Measurements from ENCODE around the gene ZFAND3.

The ZFAND3 gene

GRCh38 chr6:38080360-38080759, 260.8 kb downstream of the ZFAND3 start:
- TF ChIP-seq, protein P1, sequence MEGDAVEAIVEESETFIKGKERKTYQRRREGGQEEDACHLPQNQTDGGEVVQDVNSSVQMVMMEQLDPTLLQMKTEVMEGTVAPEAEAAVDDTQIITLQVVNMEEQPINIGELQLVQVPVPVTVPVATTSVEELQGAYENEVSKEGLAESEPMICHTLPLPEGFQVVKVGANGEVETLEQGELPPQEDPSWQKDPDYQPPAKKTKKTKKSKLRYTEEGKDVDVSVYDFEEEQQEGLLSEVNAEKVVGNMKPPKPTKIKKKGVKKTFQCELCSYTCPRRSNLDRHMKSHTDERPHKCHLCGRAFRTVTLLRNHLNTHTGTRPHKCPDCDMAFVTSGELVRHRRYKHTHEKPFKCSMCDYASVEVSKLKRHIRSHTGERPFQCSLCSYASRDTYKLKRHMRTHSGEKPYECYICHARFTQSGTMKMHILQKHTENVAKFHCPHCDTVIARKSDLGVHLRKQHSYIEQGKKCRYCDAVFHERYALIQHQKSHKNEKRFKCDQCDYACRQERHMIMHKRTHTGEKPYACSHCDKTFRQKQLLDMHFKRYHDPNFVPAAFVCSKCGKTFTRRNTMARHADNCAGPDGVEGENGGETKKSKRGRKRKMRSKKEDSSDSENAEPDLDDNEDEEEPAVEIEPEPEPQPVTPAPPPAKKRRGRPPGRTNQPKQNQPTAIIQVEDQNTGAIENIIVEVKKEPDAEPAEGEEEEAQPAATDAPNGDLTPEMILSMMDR (conservative IDR thresholded peaks at IDR 0.05; ENCODE audit: control insufficient read depth, insufficient read depth, low read depth, low read length): no peak
- H3K4me3 ChIP-seq (ENCODE audit: control insufficient read depth, low read depth, low read length): no peak overlapping the region
- peak; percentile 46 for DNase-seq (ENCODE audit: low read depth)

- DNase-seq (ENCODE audit: low read depth): no peak
- H3K4me3 ChIP-seq (ENCODE audit: control insufficient read depth, low read depth, low read length): no peak overlapping the region
- TF ChIP-seq, protein P1 (conservative IDR thresholded peaks at IDR 0.05; ENCODE audit: control insufficient read depth, insufficient read depth, low read depth, low read length): no peak
Observed at GRCh38 chr6:38080889-38081288, 261.4 kb downstream of the ZFAND3 start.

- no peak for DNase-seq (ENCODE audit: low read depth)
- TF ChIP-seq, protein P1 (conservative IDR thresholded peaks at IDR 0.05; ENCODE audit: control insufficient read depth, insufficient read depth, low read depth, low read length): no peak
- no peak overlapping the region for H3K4me3 ChIP-seq (ENCODE audit: control insufficient read depth, low read depth, low read length)
Observed at GRCh38 chr6:38085031-38085430, 265.5 kb downstream of the ZFAND3 start.

DNA sequence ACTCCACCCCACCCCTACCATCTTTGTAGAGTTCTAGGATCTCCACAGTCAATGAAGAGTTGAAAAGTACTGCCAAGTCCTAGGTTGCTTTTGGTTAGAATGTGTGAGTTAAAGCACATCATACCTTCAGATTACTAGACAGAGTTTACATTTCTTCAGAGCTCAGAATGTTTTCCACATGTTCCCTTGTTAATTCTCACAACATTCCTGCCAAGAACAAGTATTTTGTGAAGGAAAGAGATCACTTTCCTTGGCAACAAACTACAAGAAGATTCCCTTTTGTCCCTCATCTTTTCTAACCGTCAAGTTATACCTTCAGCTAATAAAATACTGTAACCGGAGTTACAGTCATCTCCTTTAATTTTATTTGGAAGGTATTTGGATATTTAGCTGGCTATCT, 266.8 kb downstream of the ZFAND3 start:
- H3K4me3 ChIP-seq (ENCODE audit: control insufficient read depth, low read depth, low read length): no peak overlapping the region
- DNase-seq (ENCODE audit: low read depth): no peak
- TF ChIP-seq, protein P1 (conservative IDR thresholded peaks at IDR 0.05; ENCODE audit: control insufficient read depth, insufficient read depth, low read depth, low read length): no peak

- H3K4me3 ChIP-seq (ENCODE audit: control insufficient read depth, low read depth, low read length): no peak overlapping the region
- TF ChIP-seq, protein P1 (conservative IDR thresholded peaks at IDR 0.05; ENCODE audit: control insufficient read depth, insufficient read depth, low read depth, low read length): no peak
- no peak for DNase-seq (ENCODE audit: low read depth)
Observed at GRCh38 chr6:38088010-38088409, 268.5 kb downstream of the ZFAND3 start.

DNA sequence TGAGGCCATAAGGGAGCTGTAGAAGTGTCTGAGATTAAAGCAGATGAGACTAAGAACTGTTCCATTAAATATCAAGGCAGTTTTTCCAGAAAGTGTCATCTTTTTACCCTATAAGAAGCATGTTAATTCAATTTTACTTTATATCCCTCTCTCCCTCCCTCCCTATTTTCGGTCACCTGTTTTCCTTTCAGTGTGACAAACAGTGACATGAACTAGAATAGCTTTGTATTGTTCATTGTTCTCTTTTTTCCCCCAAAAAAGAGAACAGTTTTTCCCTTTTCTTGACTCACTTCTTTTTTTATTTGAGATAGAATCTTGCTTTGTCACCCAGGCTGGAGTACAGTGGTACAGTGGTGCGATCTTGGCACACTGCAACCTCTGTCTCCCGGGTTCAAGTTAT, 269.3 kb downstream of the ZFAND3 start:
- no peak for DNase-seq (ENCODE audit: low read depth)
- H3K4me3 ChIP-seq (ENCODE audit: control insufficient read depth, low read depth, low read length): no peak overlapping the region
- TF ChIP-seq, protein P1 (conservative IDR thresholded peaks at IDR 0.05; ENCODE audit: control insufficient read depth, insufficient read depth, low read depth, low read length): no peak

DNA sequence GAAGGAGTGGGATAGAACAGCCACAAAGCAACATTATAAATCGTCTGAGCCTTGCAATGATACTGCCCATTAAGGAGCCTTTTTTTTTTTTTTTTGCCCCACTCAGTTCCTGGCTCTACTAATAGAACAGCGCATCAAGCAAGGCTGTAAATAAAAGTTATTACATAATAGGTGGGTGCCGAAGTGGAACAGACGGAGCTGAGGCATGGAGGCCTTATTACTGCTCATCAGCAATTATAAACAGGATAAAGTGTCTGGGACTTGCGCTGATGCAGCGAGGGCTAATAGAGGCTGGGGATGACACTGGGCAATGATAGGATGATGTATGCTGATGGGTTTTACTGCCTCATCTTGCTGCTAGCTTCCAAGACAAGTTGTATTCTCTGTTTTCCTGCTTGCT, 272.1 kb downstream of the ZFAND3 start:
- H3K4me3 ChIP-seq (ENCODE audit: control insufficient read depth, low read depth, low read length): no peak overlapping the region
- TF ChIP-seq, protein P1 (conservative IDR thresholded peaks at IDR 0.05; ENCODE audit: control insufficient read depth, insufficient read depth, low read depth, low read length): no peak
- no peak for DNase-seq (ENCODE audit: low read depth)
